ENCODE measurements around the gene ARMC6.

ARMC6 gene

GRCh38 chr19:19050731-19051130 is 17.3 kb downstream of the ARMC6 start:
- peaks cover 26 to 77% (median 38%) of the 10 kb centered on the region in 3 donors for H3K36me3 ChIP-seq
- intact Hi-C loops (cut with DNase I; ENCODE audit: low total_unique reads) = loop anchor here (5.0 kb wide), 3 partner anchors 67 to 127 kb away; partner anchors contain the start of gene TMEM161A
- H3K4me1 ChIP-seq = no peaks in the 10 kb centered on the region
- no peak for DNase-seq
- H3K4me3 ChIP-seq = no peak overlapping the region
- H3K27me3 ChIP-seq = no peaks in the 10 kb centered on the region
- no peak overlapping the region for H3K27ac ChIP-seq
- TF ChIP-seq, protein P1, sequence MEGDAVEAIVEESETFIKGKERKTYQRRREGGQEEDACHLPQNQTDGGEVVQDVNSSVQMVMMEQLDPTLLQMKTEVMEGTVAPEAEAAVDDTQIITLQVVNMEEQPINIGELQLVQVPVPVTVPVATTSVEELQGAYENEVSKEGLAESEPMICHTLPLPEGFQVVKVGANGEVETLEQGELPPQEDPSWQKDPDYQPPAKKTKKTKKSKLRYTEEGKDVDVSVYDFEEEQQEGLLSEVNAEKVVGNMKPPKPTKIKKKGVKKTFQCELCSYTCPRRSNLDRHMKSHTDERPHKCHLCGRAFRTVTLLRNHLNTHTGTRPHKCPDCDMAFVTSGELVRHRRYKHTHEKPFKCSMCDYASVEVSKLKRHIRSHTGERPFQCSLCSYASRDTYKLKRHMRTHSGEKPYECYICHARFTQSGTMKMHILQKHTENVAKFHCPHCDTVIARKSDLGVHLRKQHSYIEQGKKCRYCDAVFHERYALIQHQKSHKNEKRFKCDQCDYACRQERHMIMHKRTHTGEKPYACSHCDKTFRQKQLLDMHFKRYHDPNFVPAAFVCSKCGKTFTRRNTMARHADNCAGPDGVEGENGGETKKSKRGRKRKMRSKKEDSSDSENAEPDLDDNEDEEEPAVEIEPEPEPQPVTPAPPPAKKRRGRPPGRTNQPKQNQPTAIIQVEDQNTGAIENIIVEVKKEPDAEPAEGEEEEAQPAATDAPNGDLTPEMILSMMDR (IDR thresholded peaks at IDR 0.05) = no peak
- H3K9me3 ChIP-seq = no peaks in the 10 kb centered on the region

DNA sequence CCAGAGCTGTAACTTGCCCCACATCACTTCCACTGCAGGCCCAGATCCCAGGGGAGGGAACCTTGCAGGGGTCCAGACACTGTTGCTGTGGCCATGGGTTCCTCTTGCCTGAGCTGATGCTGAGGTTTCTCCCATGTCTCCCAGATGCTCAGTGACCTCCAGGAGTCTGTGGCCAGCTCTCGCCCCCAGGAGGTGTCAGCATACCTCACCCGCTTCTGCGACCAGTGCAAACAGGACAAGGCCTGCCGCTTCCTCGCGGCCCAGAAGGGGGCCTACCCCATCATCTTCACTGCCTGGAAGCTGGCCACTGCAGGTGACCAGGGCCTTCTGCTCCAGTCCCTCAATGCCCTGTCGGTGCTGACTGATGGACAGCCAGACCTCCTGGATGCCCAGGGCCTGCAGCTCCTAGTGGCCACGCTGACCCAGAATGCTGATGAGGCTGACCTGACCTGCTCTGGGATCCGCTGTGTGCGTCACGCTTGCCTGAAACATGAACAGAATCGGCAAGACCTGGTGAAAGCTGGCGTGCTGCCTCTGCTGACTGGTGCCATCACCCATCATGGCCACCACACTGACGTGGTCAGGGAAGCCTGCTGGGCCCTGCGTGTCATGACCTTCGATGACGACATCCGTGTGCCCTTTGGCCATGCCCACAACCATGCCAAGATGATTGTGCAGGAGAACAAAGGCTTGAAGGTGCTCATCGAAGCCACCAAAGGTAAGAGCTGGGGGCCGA is 18.2 kb downstream of the ARMC6 start:
- Histone ChIP-seq H3K9me3 (no peaks in the 10 kb centered on the region), H3K4me3 (no peak overlapping the region), H3K27me3 (no peaks in the 10 kb centered on the region), H3K36me3 (peaks cover 26 to 75% (median 35%) of the 10 kb centered on the region in 3 donors), H3K4me1 (no peaks in the 10 kb centered on the region), H3K27ac (no peak overlapping the region)
- DNase-seq = no peak
- intact Hi-C loops (cut with DNase I; ENCODE audit: low total_unique reads) = loop anchor here (5.0 kb wide), 3 partner anchors 66 to 126 kb away; partner anchors contain the start of gene TMEM161A
- TF ChIP-seq, protein P1 (IDR thresholded peaks at IDR 0.05) = no peak

GRCh38 chr19:19052921-19053320 is 19.5 kb downstream of the ARMC6 start:
- Histone ChIP-seq H3K4me3 (no peak overlapping the region), H3K36me3 (peaks cover 26 to 81% (median 41%) of the 10 kb centered on the region in 3 donors), H3K9me3 (no peaks in the 10 kb centered on the region), H3K27me3 (no peaks in the 10 kb centered on the region), H3K4me1 (no peaks in the 10 kb centered on the region), H3K27ac (no peak overlapping the region)
- intact Hi-C loops (cut with DNase I; ENCODE audit: low total_unique reads) = loop anchor here (5.0 kb wide), 3 partner anchors 64 to 124 kb away; partner anchors contain the start of gene TMEM161A
- TF ChIP-seq, protein P1 (IDR thresholded peaks at IDR 0.05) = no peak
- no peak for DNase-seq

DNA sequence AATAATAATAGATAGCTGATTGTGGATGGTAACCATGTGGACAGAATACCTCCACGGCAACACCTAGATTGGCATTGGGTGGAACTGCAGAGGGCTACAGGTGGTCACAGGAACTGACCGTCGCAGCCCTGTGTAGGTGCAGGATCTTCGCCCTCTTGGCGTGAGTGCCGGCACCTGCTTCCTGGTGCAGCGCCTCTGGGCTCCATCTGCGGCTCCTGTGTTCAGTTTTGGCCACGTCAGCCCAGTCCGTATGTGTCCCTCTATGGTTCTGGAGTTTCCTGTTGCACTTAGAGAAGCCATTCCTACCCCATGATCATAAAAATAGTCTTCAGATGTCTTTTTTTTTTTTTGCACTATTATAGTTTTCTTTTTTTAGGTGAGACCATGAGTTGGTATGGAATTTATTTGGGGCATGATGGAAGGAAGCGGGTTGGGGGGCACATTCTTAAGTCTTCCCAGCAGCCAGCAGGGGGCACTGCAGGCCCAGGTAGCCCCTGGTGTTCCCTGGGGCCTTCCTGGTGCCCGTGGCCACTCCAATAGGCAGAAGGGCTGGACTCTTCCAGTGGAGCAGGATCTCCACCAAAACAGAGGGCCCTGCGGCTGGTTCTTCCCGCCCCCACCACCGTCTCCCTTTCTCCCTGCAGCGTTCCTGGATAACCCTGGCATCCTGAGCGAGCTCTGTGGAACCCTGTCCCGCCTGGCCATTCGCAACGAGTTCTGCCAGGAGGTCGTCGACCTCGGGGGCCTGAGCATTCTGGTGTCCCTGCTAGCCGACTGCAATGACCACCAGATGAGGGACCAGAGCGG is 20.3 kb downstream of the ARMC6 start:
- Histone ChIP-seq H3K36me3 (peaks cover 26 to 82% (median 42%) of the 10 kb centered on the region in 3 donors), H3K27ac (no peak overlapping the region), H3K27me3 (no peaks in the 10 kb centered on the region), H3K9me3 (no peaks in the 10 kb centered on the region), H3K4me3 (no peak overlapping the region), H3K4me1 (no peaks in the 10 kb centered on the region)
- TF ChIP-seq, protein P1 (IDR thresholded peaks at IDR 0.05) = peak; percentile 61 to 68
- DNase-seq = no peak
- intact Hi-C loops (cut with DNase I; ENCODE audit: low total_unique reads) = loop anchor here (5.0 kb wide), 3 partner anchors 64 to 124 kb away; partner anchors contain the start of gene TMEM161A

- H3K36me3 ChIP-seq = peaks cover 26 to 87% (median 42%) of the 10 kb centered on the region in 3 donors
- no peak overlapping the region for H3K27ac ChIP-seq
- no peak for DNase-seq
- TF ChIP-seq, protein P1 (IDR thresholded peaks at IDR 0.05) = no peak
- H3K27me3 ChIP-seq = no peaks in the 10 kb centered on the region
- intact Hi-C loops (cut with DNase I; ENCODE audit: low total_unique reads) = loop anchor here (5.0 kb wide), 3 partner anchors 63 to 123 kb away; partner anchors contain the start of gene TMEM161A
- H3K9me3 ChIP-seq = no peaks in the 10 kb centered on the region
- no peak overlapping the region for H3K4me3 ChIP-seq
- H3K4me1 ChIP-seq = no peaks in the 10 kb centered on the region
These were observed 21.0 kb downstream of the ARMC6 start for GRCh38 chr19:19054315-19054938.

Measured in tibial artery (tissue), 4 donors.